ENCODE results near the gene PSMA6.
A peak's percentile ranks its signal among the peaks of the same experiment; 100 is the strongest.

- TF ChIP-seq CTCF (IDR thresholded peaks at IDR 0.05) (peak in 1 of 6 experiments; percentile 1), POLR2A (IDR thresholded peaks at IDR 0.05) (peak in 1 of 4 donors; percentile 11)
These were observed 44.0 kb downstream of the PSMA6 start for GRCh38 chr14:35336171-35336493.
